ENCODE results near the gene ANXA1. TPM values are rescaled to one million over a fixed set of nuclear protein-coding genes. Genes with fewer than 3 reads are reported as not detected.

ANXA1 gene
- total and polyA plus RNA-seq, 10 of the 15 experiments (the other 5 are each of a cell fraction or from before 2014, with no cell fraction given) = 6.6 to 30.1 (median 12.6) TPM

DNA sequence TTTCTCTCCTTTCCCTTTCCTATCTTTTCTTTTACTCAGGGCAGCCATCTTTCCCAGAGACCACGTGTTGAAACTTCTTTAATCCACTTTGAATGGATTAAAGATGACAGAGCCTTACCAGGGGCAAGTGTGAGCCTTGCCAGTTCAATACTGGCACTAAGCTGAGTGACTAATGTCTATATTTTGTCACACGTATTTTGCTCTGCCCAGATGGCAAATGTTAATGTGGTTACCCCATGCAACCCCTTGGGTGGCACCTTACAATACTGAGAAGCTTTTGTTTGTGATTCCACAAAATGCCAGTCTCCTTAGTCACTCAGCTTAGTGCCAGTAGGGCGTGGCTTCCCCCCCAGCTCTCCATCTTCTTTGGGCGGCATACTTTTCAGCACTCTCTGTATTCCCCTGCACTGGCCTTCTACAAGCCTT, 24.8 kb downstream of the ANXA1 start:
- H3K27me3 ChIP-seq (replicated peaks in 1 of 2; ENCODE audit: control insufficient read depth in 2 of 2, insufficient read depth in 2 of 2, low read length in 1 of 2) = no peaks in the 10 kb centered on the region
- ChIA-PET POLR2A (no interaction called here), CTCF (interaction anchor here (0.6 to 8.7 kb wide), 8 partner anchors 11 to 390 kb away, joined by 3 to 174 read pairs (median 4); no protein-coding TSS in a partner anchor), SMC1A (ENCODE audit: uncharacterized antibody, unreplicated experiment) (interaction anchor here (0.6 to 4.0 kb wide), 12 partner anchors 9 to 190 kb away, joined by 3 to 19 read pairs (median 4); no protein-coding TSS in a partner anchor), RAD21 (ENCODE audit: unreplicated experiment) (interaction anchor here (1.4 to 9.0 kb wide), 3 partner anchors 19 to 70 kb away, joined by 5 to 108 read pairs (median 5); no protein-coding TSS in a partner anchor)
- no peak overlapping the region for H3K9ac ChIP-seq (ENCODE audit: control insufficient read depth, insufficient read depth, low read length)
- no peak overlapping the region for H3K4me3 ChIP-seq
- FAIRE-seq (no peak), DNase-seq (ENCODE audit: low read depth, low spot score) (no peak), ATAC-seq (no peak)
- H3K9me3 ChIP-seq (replicated peaks; ENCODE audit: control insufficient read depth, insufficient read depth, low read length) = no peaks in the 10 kb centered on the region
- H3K36me3 ChIP-seq (ENCODE audit: control insufficient read depth in 2 of 2, insufficient read depth in 2 of 2, low read length in 1 of 2) = no peaks in the 10 kb centered on the region
- no peak overlapping the region for H3K27ac ChIP-seq (ENCODE audit: control insufficient read depth, insufficient read depth)
- in situ Hi-C loops (cut with MboI) = no loop called here
- H4K20me1 ChIP-seq (ENCODE audit: control insufficient read depth, insufficient read depth) = no peaks in the 10 kb centered on the region
- no peak overlapping the region for H2AFZ ChIP-seq (ENCODE audit: control insufficient read depth, low read depth, low read length)
- BruUV-seq (replicated peaks) = no TSS peak
- H3K4me2 ChIP-seq (ENCODE audit: control insufficient read depth, insufficient read depth) = no peak overlapping the region
- intact Hi-C loops (cut with micrococcal nuclease; ENCODE audit: unreplicated experiment) = no loop called here
- 34% methylated on average over 4 of the region's 4 CpGs for WGBS (ENCODE audit: insufficient coverage, insufficient replicate concordance, low lambda C conversion rate, missing lambda C conversion rate)
- no peaks in the 10 kb centered on the region for H3K79me2 ChIP-seq (ENCODE audit: control insufficient read depth, insufficient read depth, low read length)
- H3K4me1 ChIP-seq (ENCODE audit: control insufficient read depth, insufficient read depth, low read length) = peaks cover 4% of the 10 kb centered on the region; the same call in 1 of the 2 replicates
- TF ChIP-seq ZNF384 (IDR thresholded peaks at IDR 0.05; ENCODE audit: borderline replicate concordance, low read depth, low read length) (no peak), POLR2AphosphoS5 (IDR thresholded peaks at IDR 0.05; ENCODE audit: low read length) (no peak), RAD21 (IDR thresholded peaks at IDR 0.05; ENCODE audit: insufficient read depth, low read depth, low read length) (no peak), SREBF2 (IDR thresholded peaks at IDR 0.05; ENCODE audit: low read length) (no peak), ZNF24 (IDR thresholded peaks at IDR 0.05) (no peak), HDAC6 (IDR thresholded peaks at IDR 0.05; ENCODE audit: unreplicated experiment) (no peak), STAT1 (conservative IDR thresholded peaks at IDR 0.05) (no peak), MTA2 (IDR thresholded peaks at IDR 0.05; ENCODE audit: low read depth) (no peak), RAD51 (IDR thresholded peaks at IDR 0.05) (no peak), SRF (IDR thresholded peaks at IDR 0.05; ENCODE audit: low read depth in 2 of 2, low read length in 2 of 2) (no peak), NBN (IDR thresholded peaks at IDR 0.05) (no peak), TBL1XR1 (IDR thresholded peaks at IDR 0.05; ENCODE audit: low read depth, low read length) (no peak)
- TF ChIP-seq, protein P1, sequence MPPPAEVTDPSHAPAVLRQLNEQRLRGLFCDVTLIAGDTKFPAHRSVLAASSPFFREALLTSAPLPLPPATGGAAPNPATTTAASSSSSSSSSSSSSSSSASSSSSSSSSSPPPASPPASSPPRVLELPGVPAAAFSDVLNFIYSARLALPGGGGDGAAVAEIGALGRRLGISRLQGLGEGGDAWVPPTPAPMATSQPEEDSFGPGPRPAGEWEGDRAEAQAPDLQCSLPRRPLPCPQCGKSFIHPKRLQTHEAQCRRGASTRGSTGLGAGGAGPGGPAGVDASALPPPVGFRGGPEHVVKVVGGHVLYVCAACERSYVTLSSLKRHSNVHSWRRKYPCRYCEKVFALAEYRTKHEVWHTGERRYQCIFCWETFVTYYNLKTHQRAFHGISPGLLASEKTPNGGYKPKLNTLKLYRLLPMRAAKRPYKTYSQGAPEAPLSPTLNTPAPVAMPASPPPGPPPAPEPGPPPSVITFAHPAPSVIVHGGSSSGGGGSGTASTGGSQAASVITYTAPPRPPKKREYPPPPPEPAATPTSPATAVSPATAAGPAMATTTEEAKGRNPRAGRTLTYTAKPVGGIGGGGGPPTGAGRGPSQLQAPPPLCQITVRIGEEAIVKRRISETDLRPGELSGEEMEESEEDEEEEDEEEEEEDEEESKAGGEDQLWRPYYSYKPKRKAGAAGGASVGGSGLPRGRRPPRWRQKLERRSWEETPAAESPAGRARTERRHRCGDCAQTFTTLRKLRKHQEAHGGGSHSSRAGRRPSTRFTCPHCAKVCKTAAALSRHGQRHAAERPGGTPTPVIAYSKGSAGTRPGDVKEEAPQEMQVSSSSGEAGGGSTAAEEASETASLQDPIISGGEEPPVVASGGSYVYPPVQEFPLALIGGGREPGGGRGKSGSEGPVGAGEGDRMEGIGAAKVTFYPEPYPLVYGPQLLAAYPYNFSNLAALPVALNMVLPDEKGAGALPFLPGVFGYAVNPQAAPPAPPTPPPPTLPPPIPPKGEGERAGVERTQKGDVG (CRISPR knock-in tag; IDR thresholded peaks at IDR 0.05) = no peak
- TF ChIP-seq, protein P2, sequence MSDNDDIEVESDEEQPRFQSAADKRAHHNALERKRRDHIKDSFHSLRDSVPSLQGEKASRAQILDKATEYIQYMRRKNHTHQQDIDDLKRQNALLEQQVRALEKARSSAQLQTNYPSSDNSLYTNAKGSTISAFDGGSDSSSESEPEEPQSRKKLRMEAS (IDR thresholded peaks at IDR 0.05; ENCODE audit: low read depth, low read length) = no peak
- TF ChIP-seq, protein P3, sequence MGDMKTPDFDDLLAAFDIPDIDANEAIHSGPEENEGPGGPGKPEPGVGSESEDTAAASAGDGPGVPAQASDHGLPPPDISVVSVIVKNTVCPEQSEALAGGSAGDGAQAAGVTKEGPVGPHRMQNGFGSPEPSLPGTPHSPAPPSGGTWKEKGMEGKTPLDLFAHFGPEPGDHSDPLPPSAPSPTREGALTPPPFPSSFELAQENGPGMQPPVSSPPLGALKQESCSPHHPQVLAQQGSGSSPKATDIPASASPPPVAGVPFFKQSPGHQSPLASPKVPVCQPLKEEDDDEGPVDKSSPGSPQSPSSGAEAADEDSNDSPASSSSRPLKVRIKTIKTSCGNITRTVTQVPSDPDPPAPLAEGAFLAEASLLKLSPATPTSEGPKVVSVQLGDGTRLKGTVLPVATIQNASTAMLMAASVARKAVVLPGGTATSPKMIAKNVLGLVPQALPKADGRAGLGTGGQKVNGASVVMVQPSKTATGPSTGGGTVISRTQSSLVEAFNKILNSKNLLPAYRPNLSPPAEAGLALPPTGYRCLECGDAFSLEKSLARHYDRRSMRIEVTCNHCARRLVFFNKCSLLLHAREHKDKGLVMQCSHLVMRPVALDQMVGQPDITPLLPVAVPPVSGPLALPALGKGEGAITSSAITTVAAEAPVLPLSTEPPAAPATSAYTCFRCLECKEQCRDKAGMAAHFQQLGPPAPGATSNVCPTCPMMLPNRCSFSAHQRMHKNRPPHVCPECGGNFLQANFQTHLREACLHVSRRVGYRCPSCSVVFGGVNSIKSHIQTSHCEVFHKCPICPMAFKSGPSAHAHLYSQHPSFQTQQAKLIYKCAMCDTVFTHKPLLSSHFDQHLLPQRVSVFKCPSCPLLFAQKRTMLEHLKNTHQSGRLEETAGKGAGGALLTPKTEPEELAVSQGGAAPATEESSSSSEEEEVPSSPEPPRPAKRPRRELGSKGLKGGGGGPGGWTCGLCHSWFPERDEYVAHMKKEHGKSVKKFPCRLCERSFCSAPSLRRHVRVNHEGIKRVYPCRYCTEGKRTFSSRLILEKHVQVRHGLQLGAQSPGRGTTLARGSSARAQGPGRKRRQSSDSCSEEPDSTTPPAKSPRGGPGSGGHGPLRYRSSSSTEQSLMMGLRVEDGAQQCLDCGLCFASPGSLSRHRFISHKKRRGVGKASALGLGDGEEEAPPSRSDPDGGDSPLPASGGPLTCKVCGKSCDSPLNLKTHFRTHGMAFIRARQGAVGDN (IDR thresholded peaks at IDR 0.05) = no peak
- TF ChIP-seq, protein P4, sequence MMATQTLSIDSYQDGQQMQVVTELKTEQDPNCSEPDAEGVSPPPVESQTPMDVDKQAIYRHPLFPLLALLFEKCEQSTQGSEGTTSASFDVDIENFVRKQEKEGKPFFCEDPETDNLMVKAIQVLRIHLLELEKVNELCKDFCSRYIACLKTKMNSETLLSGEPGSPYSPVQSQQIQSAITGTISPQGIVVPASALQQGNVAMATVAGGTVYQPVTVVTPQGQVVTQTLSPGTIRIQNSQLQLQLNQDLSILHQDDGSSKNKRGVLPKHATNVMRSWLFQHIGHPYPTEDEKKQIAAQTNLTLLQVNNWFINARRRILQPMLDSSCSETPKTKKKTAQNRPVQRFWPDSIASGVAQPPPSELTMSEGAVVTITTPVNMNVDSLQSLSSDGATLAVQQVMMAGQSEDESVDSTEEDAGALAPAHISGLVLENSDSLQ (IDR thresholded peaks at IDR 0.05) = no peak
- TF ChIP-seq, protein P5, sequence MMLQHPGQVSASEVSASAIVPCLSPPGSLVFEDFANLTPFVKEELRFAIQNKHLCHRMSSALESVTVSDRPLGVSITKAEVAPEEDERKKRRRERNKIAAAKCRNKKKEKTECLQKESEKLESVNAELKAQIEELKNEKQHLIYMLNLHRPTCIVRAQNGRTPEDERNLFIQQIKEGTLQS (IDR thresholded peaks at IDR 0.05; ENCODE audit: borderline replicate concordance, extremely low read depth, low read depth, low read length) = no peak

Data from GM12878 (cell line).